ENCODE data around the gene FAM186B.

Gene FAM186B

GRCh38 chr12:49609059-49609874 is 3.8 kb upstream of the FAM186B start:
- H3K27ac ChIP-seq, result no peak overlapping the region
- no peak for DNase-seq (ENCODE audit: low read depth, low spot score)
- no peaks in the 10 kb centered on the region for H3K9me3 ChIP-seq (ENCODE audit: low read depth, low read length)
- no peak overlapping the region for H3K4me3 ChIP-seq
- H3K36me3 ChIP-seq (ENCODE audit: insufficient read depth, low read length), result no peaks in the 10 kb centered on the region
- TF ChIP-seq EZH2 (IDR thresholded peaks at IDR 0.05) (no peak), POLR2AphosphoS5 (IDR thresholded peaks at IDR 0.05; ENCODE audit: borderline replicate concordance, low read depth, low read length) (no peak), FOXP2 (optimal IDR thresholded peaks at IDR 0.05; ENCODE audit: control extremely low read depth, extremely low read length, insufficient read depth) (no peak)
- no peak overlapping the region for H3K9ac ChIP-seq (ENCODE audit: insufficient read length)

DNA sequence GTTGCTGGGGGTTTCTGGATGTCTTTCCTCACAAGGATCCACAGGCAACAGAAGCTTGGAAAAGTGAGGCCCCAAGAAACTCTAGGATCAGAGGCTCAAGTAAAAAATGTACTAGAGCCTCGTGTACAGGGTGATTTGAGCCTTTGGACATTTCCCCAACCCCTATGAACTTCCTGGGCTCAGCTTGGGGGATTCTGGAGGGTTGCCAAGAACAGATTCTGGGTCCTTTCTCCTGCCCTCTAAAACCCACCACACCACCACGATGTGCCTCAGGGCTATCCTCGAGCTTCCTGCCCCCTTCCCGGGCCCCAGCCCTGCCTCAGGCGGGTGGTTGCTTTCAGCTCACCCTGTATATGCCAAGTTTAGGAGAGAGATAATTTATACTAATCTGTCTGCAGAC is 583 bp downstream of the FAM186B start:
- no peaks in the 10 kb centered on the region for H3K9me3 ChIP-seq (ENCODE audit: low read depth, low read length)
- H3K36me3 ChIP-seq (ENCODE audit: insufficient read depth, low read length), result no peaks in the 10 kb centered on the region
- peak overlapping the region; percentile 29 for H3K9ac ChIP-seq (ENCODE audit: insufficient read length)
- TF ChIP-seq POLR2AphosphoS5 (IDR thresholded peaks at IDR 0.05; ENCODE audit: borderline replicate concordance, low read depth, low read length) (no peak; the same call in 1 of the 2 replicates), EZH2 (IDR thresholded peaks at IDR 0.05) (no peak), FOXP2 (optimal IDR thresholded peaks at IDR 0.05; ENCODE audit: control extremely low read depth, extremely low read length, insufficient read depth) (no peak)
- peak overlapping the region; percentile 54 for H3K4me3 ChIP-seq
- DNase-seq (ENCODE audit: low read depth, low spot score), result peak; percentile 37
- peak overlapping the region; percentile 42 for H3K27ac ChIP-seq

DNA sequence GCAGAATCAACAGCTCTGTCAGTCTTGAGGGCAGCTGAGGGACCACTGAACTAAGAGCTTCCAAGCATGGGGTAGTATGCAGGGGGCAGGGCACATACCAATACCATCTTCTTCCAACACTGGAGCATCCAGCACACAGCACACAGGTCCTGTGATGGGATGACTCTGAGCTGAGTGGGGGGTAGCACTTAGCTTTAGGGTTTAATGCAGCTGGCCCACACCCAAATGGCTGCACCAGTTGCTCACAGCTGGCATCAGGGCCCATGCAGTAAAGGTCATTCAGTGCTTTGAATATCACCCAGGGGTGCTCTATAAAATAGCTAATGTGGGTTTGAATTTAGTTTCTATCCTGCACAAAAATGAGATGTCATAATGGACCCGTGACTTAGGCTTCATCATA is 1.7 kb downstream of the FAM186B start:
- Histone ChIP-seq H3K27ac (no peak overlapping the region), H3K36me3 (ENCODE audit: insufficient read depth, low read length) (no peaks in the 10 kb centered on the region), H3K9me3 (ENCODE audit: low read depth, low read length) (no peaks in the 10 kb centered on the region), H3K4me3 (no peak overlapping the region), H3K9ac (ENCODE audit: insufficient read length) (no peak overlapping the region)
- TF ChIP-seq EZH2 (IDR thresholded peaks at IDR 0.05) (no peak), POLR2AphosphoS5 (IDR thresholded peaks at IDR 0.05; ENCODE audit: borderline replicate concordance, low read depth, low read length) (no peak), FOXP2 (optimal IDR thresholded peaks at IDR 0.05; ENCODE audit: control extremely low read depth, extremely low read length, insufficient read depth) (no peak)
- no peak for DNase-seq (ENCODE audit: low read depth, low spot score)

DNA sequence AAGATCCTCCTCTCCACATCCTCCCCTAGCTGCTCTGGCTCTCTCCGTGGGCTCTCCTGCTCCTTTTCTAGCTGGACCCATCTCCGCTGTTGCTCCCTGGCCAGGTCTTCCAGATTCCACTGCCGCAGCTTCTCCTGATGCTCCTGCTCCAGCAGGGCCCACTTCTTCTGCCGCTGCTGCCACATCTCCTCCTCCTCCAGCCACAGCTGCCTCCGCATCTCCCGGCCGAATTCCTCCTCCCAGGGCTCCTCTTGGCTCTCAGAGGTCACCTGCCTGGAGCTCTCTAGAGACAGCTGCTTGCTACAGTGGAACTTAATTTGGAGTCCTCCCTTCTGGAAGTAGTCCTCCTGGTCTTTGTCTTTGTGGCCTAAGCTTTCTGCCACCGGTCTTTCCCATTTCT is 5.5 kb downstream of the FAM186B start:
- Histone ChIP-seq H3K9me3 (ENCODE audit: low read depth, low read length) (no peaks in the 10 kb centered on the region), H3K36me3 (ENCODE audit: insufficient read depth, low read length) (no peaks in the 10 kb centered on the region), H3K9ac (ENCODE audit: insufficient read length) (no peak overlapping the region), H3K4me3 (no peak overlapping the region), H3K27ac (no peak overlapping the region)
- DNase-seq (ENCODE audit: low read depth, low spot score), result no peak
- no peak for TF ChIP-seq EZH2 (IDR thresholded peaks at IDR 0.05)
- no peak for TF ChIP-seq POLR2AphosphoS5 (IDR thresholded peaks at IDR 0.05; ENCODE audit: borderline replicate concordance, low read depth, low read length)
- TF ChIP-seq FOXP2 (optimal IDR thresholded peaks at IDR 0.05; ENCODE audit: control extremely low read depth, extremely low read length, insufficient read depth), result no peak

- no peaks in the 10 kb centered on the region for H3K36me3 ChIP-seq (ENCODE audit: insufficient read depth, low read length)
- no peaks in the 10 kb centered on the region for H3K9me3 ChIP-seq (ENCODE audit: low read depth, low read length)
- no peak overlapping the region for H3K4me3 ChIP-seq
- no peak overlapping the region for H3K27ac ChIP-seq
- no peak for DNase-seq (ENCODE audit: low read depth, low spot score)
- TF ChIP-seq POLR2AphosphoS5 (IDR thresholded peaks at IDR 0.05; ENCODE audit: borderline replicate concordance, low read depth, low read length) (no peak; the same call in 1 of the 2 replicates), FOXP2 (optimal IDR thresholded peaks at IDR 0.05; ENCODE audit: control extremely low read depth, extremely low read length, insufficient read depth) (no peak), EZH2 (IDR thresholded peaks at IDR 0.05) (no peak)
- no peak overlapping the region for H3K9ac ChIP-seq (ENCODE audit: insufficient read length)
Measured at GRCh38 chr12:49598527-49598926, 6.9 kb downstream of the FAM186B start.

- H3K4me3 ChIP-seq, result no peak overlapping the region
- no peak overlapping the region for H3K27ac ChIP-seq
- H3K9ac ChIP-seq (ENCODE audit: insufficient read length), result no peak overlapping the region
- no peak for DNase-seq (ENCODE audit: low read depth, low spot score)
- H3K9me3 ChIP-seq (ENCODE audit: low read depth, low read length), result no peaks in the 10 kb centered on the region
- TF ChIP-seq FOXP2 (optimal IDR thresholded peaks at IDR 0.05; ENCODE audit: control extremely low read depth, extremely low read length, insufficient read depth) (no peak), EZH2 (IDR thresholded peaks at IDR 0.05) (no peak), POLR2AphosphoS5 (IDR thresholded peaks at IDR 0.05; ENCODE audit: borderline replicate concordance, low read depth, low read length) (no peak)
- H3K36me3 ChIP-seq (ENCODE audit: insufficient read depth, low read length), result no peaks in the 10 kb centered on the region
Measured at GRCh38 chr12:49588721-49589516, 16.5 kb downstream of the FAM186B start.

GRCh38 chr12:49588281-49588680 is 17.2 kb downstream of the FAM186B start:
- TF ChIP-seq POLR2AphosphoS5 (IDR thresholded peaks at IDR 0.05; ENCODE audit: borderline replicate concordance, low read depth, low read length) (no peak), EZH2 (IDR thresholded peaks at IDR 0.05) (no peak), FOXP2 (optimal IDR thresholded peaks at IDR 0.05; ENCODE audit: control extremely low read depth, extremely low read length, insufficient read depth) (no peak)
- Histone ChIP-seq H3K9me3 (ENCODE audit: low read depth, low read length) (no peaks in the 10 kb centered on the region), H3K36me3 (ENCODE audit: insufficient read depth, low read length) (no peaks in the 10 kb centered on the region; the same call in 1 of the 2 replicates), H3K27ac (no peak overlapping the region), H3K4me3 (no peak overlapping the region), H3K9ac (ENCODE audit: insufficient read length) (no peak overlapping the region)
- no peak for DNase-seq (ENCODE audit: low read depth, low spot score)

DNA sequence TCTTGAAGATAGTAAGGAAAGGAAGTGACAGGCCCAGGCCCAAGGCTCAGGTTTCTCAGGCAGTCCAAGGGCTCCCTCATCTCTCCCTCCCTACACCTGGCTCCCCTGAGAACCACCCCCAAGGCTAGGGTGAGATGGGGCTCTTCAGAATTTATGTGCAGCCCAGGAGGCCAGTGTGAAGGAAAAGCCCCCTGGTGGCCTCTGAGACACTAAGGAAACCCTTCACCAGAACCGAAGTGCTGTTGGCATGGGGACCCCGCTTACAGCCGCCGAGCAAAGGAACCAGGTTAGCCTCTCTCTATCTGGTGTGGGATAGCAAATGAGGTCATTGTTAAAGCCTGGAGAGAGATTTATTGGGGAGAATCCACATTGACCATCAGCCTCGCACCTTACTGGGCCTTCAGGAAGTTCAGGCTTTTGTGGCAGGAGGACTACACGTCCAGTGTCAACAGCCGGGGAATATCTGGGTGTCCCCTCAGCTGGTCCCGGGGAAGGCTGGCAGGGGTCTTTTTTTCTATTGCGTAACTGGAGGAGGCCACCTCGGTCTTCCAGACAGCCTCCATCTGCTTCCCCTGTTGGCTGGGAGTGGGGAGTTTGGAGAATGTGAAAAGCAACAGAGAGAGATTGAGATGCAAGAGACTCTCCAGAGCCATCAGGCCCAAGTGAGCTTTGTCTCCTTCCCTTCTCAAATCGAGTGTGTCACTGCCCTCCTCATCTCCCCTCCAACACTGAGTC is 18.1 kb downstream of the FAM186B start:
- Histone ChIP-seq H3K36me3 (ENCODE audit: insufficient read depth, low read length) (no peaks in the 10 kb centered on the region; the same call in 1 of the 2 replicates), H3K9me3 (ENCODE audit: low read depth, low read length) (no peaks in the 10 kb centered on the region), H3K4me3 (no peak overlapping the region), H3K9ac (ENCODE audit: insufficient read length) (no peak overlapping the region), H3K27ac (no peak overlapping the region)
- TF ChIP-seq EZH2 (IDR thresholded peaks at IDR 0.05) (no peak), POLR2AphosphoS5 (IDR thresholded peaks at IDR 0.05; ENCODE audit: borderline replicate concordance, low read depth, low read length) (no peak), FOXP2 (optimal IDR thresholded peaks at IDR 0.05; ENCODE audit: control extremely low read depth, extremely low read length, insufficient read depth) (no peak)
- no peak for DNase-seq (ENCODE audit: low read depth, low spot score)
